Stimulated activated naive CD4-positive, alpha-beta T cell (primary cell): ENCODE data around the gene CRNN.

Source experiments
- DNase-seq, 6 experiments: peaks; one replicate each; lab custom pipeline; 2025; lab: John Stamatoyannopoulos, UW

The CRNN gene

GRCh38 chr1:152413909-152414308 is at the start of gene CRNN:
Gene CRNN (minus strand): TSS chr1:152414263. CDS start chr1:152412233, 2,030 bp downstream.
- DNase-seq, result no peak

- DNase-seq, result no peak
Observed at GRCh38 chr1:152462636-152463035, 48.6 kb upstream of the CRNN start.

- peak in 5 of 6 experiments; percentile 15 to 50 (median 24) for DNase-seq
Observed at GRCh38 chr1:152461544-152461943, 47.5 kb upstream of the CRNN start.

- DNase-seq, result no peak
Observed at GRCh38 chr1:152460529-152460899, 46.5 kb upstream of the CRNN start.

- peak; percentile 32 to 70 (median 52) for DNase-seq
Observed at GRCh38 chr1:152459596-152460528, 45.8 kb upstream of the CRNN start.

GRCh38 chr1:152458384-152459185 is 44.5 kb upstream of the CRNN start:
- peak; percentile 53 to 79 (median 64) for DNase-seq

- DNase-seq, result no peak
Observed at GRCh38 chr1:152457561-152457960, 43.5 kb upstream of the CRNN start.

GRCh38 chr1:152457071-152457470 is 43.0 kb upstream of the CRNN start:
- DNase-seq, result no peak

GRCh38 chr1:152451254-152451653 is 37.2 kb upstream of the CRNN start:
- no peak for DNase-seq

GRCh38 chr1:152449661-152450060 is 35.6 kb upstream of the CRNN start:
- no peak for DNase-seq

GRCh38 chr1:152448496-152448895 is 34.4 kb upstream of the CRNN start:
- DNase-seq, result no peak

- DNase-seq, result no peak
Observed at GRCh38 chr1:152448095-152448494, 34.0 kb upstream of the CRNN start.

- no peak for DNase-seq
Observed at GRCh38 chr1:152447484-152447883, 33.4 kb upstream of the CRNN start.

- DNase-seq, result no peak
Observed at GRCh38 chr1:152444045-152444444, 30.0 kb upstream of the CRNN start.

GRCh38 chr1:152442765-152443164 is 28.7 kb upstream of the CRNN start:
- DNase-seq, result no peak

GRCh38 chr1:152442301-152442700 is 28.2 kb upstream of the CRNN start:
- no peak for DNase-seq

- no peak for DNase-seq
Observed at GRCh38 chr1:152441756-152442155, 27.7 kb upstream of the CRNN start.

GRCh38 chr1:152440635-152441471 is 26.8 kb upstream of the CRNN start:
- peak; percentile 20 to 67 (median 34) for DNase-seq

GRCh38 chr1:152436593-152437496 is 22.8 kb upstream of the CRNN start:
- no peak for DNase-seq

- DNase-seq, result no peak
Observed at GRCh38 chr1:152427458-152427857, 13.4 kb upstream of the CRNN start.

GRCh38 chr1:152426731-152427130 is 12.7 kb upstream of the CRNN start:
- DNase-seq, result no peak
